ENCODE measurements around the gene IQCH.

The IQCH gene

DNA sequence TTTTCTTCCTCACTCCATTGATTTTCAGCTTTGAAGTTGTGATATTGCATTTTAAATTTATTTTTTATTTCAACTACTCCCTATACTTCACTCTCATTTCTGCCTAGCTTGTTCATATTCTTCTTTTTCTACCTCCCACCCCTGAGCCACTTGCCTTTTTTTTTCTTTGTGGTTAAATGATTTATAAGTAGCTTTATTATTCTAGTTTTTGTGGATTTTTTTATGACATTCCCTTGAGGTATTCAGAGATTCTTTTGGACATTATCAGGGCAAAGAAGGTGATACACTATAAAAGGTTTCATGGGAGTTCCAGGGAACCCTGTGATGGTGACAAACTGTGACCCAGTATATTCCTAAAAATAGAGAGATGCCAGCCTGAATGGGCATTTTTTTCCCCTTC lies 269.6 kb downstream of the IQCH start:
- Histone ChIP-seq H3K4me3 (ENCODE audit: low read length) (no peak overlapping the region), H3K36me3 (ENCODE audit: control insufficient read depth, insufficient read depth, low read length) (no peaks in the 10 kb centered on the region), H3K4me1 (ENCODE audit: control insufficient read depth, insufficient read depth, low read length) (no peaks in the 10 kb centered on the region; the same call in 1 of the 2 replicates), H3K9me3 (ENCODE audit: control insufficient read depth, insufficient read depth, low read length) (no peaks in the 10 kb centered on the region), H3K27me3 (ENCODE audit: control insufficient read depth, insufficient read depth, low read length) (no peaks in the 10 kb centered on the region; the same call in 1 of the 2 replicates), H3K27ac (ENCODE audit: low read length) (no peak overlapping the region)
- DNase-seq (ENCODE audit: low read depth, low spot score), result no peak

DNA sequence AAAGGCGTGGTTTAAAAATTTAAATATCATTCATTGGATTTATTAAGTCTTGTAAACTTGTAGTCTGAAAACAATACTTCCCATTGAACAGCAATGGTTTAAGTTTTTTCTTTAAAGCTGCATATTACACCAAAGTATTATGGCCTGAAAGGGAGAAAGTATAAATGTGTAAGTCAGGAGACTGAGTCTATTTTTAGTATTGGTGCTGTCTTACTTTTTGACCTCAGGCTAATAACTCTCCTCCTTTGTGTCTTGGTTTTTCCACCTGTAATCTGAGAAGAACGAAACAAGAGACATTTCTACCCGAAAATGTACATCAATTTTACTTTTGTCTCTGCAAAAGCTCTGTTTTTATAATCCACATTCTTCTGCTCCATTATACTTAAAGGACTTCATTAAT lies 273.9 kb downstream of the IQCH start:
- no peaks in the 10 kb centered on the region for H3K4me1 ChIP-seq (ENCODE audit: control insufficient read depth, insufficient read depth, low read length)
- no peak overlapping the region for H3K27ac ChIP-seq (ENCODE audit: low read length)
- H3K36me3 ChIP-seq (ENCODE audit: control insufficient read depth, insufficient read depth, low read length), result no peaks in the 10 kb centered on the region
- no peaks in the 10 kb centered on the region for H3K9me3 ChIP-seq (ENCODE audit: control insufficient read depth, insufficient read depth, low read length)
- no peaks in the 10 kb centered on the region for H3K27me3 ChIP-seq (ENCODE audit: control insufficient read depth, insufficient read depth, low read length)
- DNase-seq (ENCODE audit: low read depth, low spot score), result no peak
- no CpG with 5 or more reads among the region's 3 CpGs for WGBS (ENCODE audit: insufficient coverage, insufficient read length)
- H3K4me3 ChIP-seq (ENCODE audit: low read length), result no peak overlapping the region

DNA sequence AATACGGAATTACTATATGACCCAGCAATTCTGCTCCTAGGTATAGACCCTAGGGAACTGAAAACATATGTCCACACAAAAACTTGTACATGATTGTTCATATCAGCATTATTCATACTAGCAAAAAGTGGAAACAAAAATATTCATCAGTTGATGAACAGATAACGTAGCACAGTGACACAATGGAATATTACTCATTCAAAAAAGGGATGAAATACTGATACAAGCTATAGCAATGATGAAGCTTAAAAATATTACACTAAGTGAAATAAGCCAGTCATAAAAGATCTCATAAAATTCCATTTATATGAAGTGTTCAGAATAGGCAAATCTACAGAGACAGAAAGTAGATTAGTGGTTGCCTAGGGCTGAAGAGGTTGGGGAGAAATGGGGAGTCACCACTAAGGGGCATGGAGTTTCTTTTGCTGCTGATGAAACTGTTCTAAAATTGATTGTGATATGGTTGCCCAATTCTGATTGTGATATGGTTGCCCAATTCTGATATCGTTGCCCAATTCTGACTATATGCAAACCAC lies 276.9 kb downstream of the IQCH start:
- no peak overlapping the region for H3K27ac ChIP-seq (ENCODE audit: low read length)
- DNase-seq (ENCODE audit: low read depth, low spot score), result no peak

DNA sequence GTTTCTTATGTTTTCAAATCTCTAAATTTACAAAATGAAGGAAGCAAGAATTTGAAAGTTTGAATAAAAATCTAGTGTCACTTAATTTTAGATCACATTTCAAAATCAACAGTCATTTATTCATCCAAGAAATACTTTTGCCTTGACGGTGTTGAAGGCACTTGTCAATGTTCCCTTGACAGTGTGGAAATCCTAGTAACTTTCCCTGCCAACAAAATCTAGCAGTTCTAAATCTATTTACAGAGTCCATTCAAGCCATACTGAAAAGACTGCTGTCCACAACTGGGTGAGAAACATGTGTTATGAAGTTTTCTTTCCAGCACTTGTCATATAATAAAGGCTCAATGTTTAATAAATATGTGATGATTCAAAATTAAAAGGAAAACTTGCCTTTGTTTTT lies 279.3 kb downstream of the IQCH start:
- Histone ChIP-seq H3K9me3 (ENCODE audit: control insufficient read depth, insufficient read depth, low read length) (no peaks in the 10 kb centered on the region), H3K27me3 (ENCODE audit: control insufficient read depth, insufficient read depth, low read length) (no peaks in the 10 kb centered on the region), H3K4me1 (ENCODE audit: control insufficient read depth, insufficient read depth, low read length) (no peaks in the 10 kb centered on the region), H3K36me3 (ENCODE audit: control insufficient read depth, insufficient read depth, low read length) (no peaks in the 10 kb centered on the region), H3K4me3 (ENCODE audit: low read length) (no peak overlapping the region), H3K27ac (ENCODE audit: low read length) (no peak overlapping the region)
- no peak for DNase-seq (ENCODE audit: low read depth, low spot score)
- no CpG with 5 or more reads among the region's 1 CpG for WGBS (ENCODE audit: insufficient coverage, insufficient read length)

More for the DNA sequence above, 276.9 kb downstream of the IQCH start:
- Histone ChIP-seq H3K4me1 (ENCODE audit: control insufficient read depth, insufficient read depth, low read length) (no peaks in the 10 kb centered on the region), H3K27me3 (ENCODE audit: control insufficient read depth, insufficient read depth, low read length) (no peaks in the 10 kb centered on the region), H3K36me3 (ENCODE audit: control insufficient read depth, insufficient read depth, low read length) (no peaks in the 10 kb centered on the region), H3K4me3 (ENCODE audit: low read length) (no peak overlapping the region), H3K9me3 (ENCODE audit: control insufficient read depth, insufficient read depth, low read length) (no peaks in the 10 kb centered on the region)
- WGBS (ENCODE audit: insufficient coverage, insufficient read length), result no CpG with 5 or more reads among the region's 3 CpGs

DNA sequence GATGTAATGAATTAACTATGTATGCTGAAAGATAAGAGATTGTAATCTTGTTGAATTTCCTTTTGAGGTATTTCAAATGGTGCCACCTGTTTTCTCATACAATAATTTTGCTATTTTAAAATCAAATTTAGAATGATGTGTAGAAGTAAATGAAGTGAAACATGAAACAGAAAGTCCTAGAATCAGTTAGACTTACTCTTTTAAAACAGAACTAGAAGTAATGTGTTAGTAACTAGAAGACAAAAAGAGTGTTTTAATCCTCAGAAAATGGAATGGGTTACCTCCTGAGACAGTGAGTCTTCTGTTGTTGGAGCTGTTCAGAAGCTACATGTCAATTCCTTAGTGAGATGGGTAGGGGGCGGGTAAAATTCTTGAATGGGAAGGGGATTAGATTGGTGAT lies 279.8 kb downstream of the IQCH start:
- no peaks in the 10 kb centered on the region for H3K36me3 ChIP-seq (ENCODE audit: control insufficient read depth, insufficient read depth, low read length)
- no peaks in the 10 kb centered on the region for H3K9me3 ChIP-seq (ENCODE audit: control insufficient read depth, insufficient read depth, low read length)
- WGBS (ENCODE audit: insufficient coverage, insufficient read length), result no CpG with 5 or more reads among the region's 1 CpG
- DNase-seq (ENCODE audit: low read depth, low spot score), result no peak
- no peaks in the 10 kb centered on the region for H3K27me3 ChIP-seq (ENCODE audit: control insufficient read depth, insufficient read depth, low read length)
- no peaks in the 10 kb centered on the region for H3K4me1 ChIP-seq (ENCODE audit: control insufficient read depth, insufficient read depth, low read length)
- no peak overlapping the region for H3K27ac ChIP-seq (ENCODE audit: low read length)
- no peak overlapping the region for H3K4me3 ChIP-seq (ENCODE audit: low read length)

DNA sequence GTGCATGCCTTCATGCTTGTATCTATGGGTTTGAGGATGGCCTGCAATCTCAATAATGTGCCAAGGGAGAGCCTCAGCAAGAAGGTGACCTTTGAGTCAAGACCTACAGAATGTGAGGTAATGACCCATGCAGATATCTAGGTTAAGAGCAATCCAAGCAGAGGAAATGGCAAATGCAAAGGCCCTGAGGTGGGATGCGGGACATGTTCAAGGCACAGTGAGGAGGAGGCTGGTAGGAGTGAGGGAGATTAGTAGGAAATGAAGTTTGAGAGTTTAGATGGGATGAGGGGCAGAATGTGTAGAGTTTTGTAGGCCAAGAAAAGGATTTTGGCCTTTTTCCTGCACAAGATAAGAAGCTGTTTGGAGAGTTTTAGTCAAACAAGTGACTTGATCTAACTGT lies 283.2 kb downstream of the IQCH start:
- no CpG with 5 or more reads among the region's 1 CpG for WGBS (ENCODE audit: insufficient coverage, insufficient read length)
- H3K27ac ChIP-seq (ENCODE audit: low read length), result no peak overlapping the region
- H3K36me3 ChIP-seq (ENCODE audit: control insufficient read depth, insufficient read depth, low read length), result no peaks in the 10 kb centered on the region
- no peaks in the 10 kb centered on the region for H3K4me1 ChIP-seq (ENCODE audit: control insufficient read depth, insufficient read depth, low read length)
- no peak overlapping the region for H3K4me3 ChIP-seq (ENCODE audit: low read length)
- no peaks in the 10 kb centered on the region for H3K27me3 ChIP-seq (ENCODE audit: control insufficient read depth, insufficient read depth, low read length)
- no peak for DNase-seq (ENCODE audit: low read depth, low spot score)
- no peaks in the 10 kb centered on the region for H3K9me3 ChIP-seq (ENCODE audit: control insufficient read depth, insufficient read depth, low read length)

DNA sequence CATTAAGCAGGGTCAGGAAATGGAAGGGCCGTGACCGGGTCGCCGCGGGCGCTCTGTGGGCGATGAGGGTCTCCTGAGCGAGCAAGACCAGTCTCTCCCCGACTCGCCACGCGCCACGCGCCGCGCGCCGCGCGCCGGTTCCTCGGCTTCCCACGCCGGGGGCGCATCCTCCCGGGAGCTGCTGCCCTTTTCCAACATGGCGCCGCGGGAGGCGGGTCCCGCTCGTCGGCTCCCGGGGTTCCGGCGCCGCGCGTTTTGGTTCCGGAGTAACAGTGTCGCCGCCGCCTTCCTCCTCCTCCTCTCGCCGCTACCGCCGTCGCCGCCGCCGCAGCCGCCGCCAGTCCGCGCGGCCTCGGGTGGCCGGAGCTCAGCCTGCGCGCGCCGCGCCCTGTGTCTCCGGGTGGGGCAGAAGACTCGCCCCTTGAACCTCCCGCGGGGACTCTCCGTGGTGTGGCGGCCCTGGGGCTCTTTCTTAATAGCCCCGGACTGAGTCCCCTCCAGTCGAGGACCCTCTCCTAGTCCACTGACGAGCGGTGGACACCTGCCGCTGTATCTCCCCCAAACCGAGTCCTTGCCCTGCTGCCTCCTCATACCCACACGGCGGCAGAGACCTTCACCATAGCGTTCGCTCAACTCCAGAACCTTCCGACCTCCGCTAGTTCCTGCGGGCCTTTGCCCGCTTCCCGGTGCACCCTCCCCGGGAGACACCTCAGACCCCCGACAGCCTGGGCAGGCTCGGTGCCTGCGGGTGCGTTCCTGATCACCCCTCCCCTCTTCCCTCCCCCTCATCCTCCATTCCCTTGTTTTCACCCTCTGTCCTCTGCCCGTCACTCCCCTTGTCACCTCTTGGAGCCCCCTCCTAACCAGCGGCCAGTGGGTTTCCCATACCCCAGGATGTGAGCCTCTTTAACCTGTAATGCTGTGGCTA lies 288.1 kb downstream of the IQCH start, which contains the start of gene MAP2K5:
TSS of gene MAP2K5 (plus strand) at position 284 of the 928 bp plus-strand sequence. CDS start at position 917, 633 bp downstream.
- H3K4me3 ChIP-seq (ENCODE audit: low read length), result peak within 1 kb of the TSS; percentile 70
- H3K9me3 ChIP-seq (ENCODE audit: control insufficient read depth, insufficient read depth, low read length), result no peaks in the 10 kb centered on the region
- no peaks in the 10 kb centered on the region for H3K4me1 ChIP-seq (ENCODE audit: control insufficient read depth, insufficient read depth, low read length)
- H3K27ac ChIP-seq (ENCODE audit: low read length), result no peak within 1 kb of the TSS
- DNase-seq (ENCODE audit: low read depth, low spot score), result no peak
- H3K27me3 ChIP-seq (ENCODE audit: control insufficient read depth, insufficient read depth, low read length), result no peaks in the 10 kb centered on the region
- WGBS (ENCODE audit: insufficient coverage, insufficient read length), result no CpG with 5 or more reads among the region's 91 CpGs
- no peaks in the 10 kb centered on the region for H3K36me3 ChIP-seq (ENCODE audit: control insufficient read depth, insufficient read depth, low read length)

DNA sequence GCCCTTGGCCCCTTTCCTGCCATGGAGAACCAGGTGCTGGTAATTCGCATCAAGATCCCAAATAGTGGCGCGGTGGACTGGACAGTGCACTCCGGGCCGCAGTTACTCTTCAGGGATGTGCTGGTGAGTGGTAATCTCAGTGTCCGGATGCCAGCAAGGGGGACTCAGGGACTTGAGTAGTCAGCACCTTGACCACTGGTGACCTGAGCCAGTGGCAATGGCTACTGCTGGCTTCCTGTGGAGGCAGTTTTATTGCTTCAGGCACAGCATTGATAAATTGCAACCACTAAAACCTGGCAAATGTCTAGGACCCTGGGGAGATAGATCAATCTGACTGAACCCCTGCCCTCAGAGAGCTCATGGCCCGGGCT lies 288.7 kb downstream of the IQCH start:
- no peaks in the 10 kb centered on the region for H3K9me3 ChIP-seq (ENCODE audit: control insufficient read depth, insufficient read depth, low read length)

DNA sequence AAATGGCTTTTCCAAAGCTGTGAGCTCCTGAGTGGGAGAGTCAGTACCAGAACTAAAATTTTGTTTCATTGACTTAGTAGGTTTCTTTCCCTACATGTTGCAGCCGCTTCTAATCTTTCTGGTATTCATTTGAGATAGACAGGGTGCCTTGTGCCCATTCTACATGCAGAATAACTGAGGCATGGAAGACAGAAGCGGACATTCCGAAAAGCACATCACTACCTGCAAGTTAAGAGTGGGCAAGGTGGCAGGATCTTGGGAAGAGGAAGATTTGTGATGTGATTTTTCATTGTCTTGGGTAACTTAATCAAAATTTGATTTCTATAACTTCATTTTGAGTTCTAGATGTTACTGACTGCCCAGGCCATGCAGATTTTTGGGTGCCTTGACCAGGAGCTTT lies 289.9 kb downstream of the IQCH start:
- no CpG with 5 or more reads among the region's 3 CpGs for WGBS (ENCODE audit: insufficient coverage, insufficient read length)
- Histone ChIP-seq H3K4me3 (ENCODE audit: low read length) (no peak overlapping the region), H3K9me3 (ENCODE audit: control insufficient read depth, insufficient read depth, low read length) (no peaks in the 10 kb centered on the region), H3K4me1 (ENCODE audit: control insufficient read depth, insufficient read depth, low read length) (peaks cover 1% of the 10 kb centered on the region; the same call in 1 of the 2 replicates), H3K36me3 (ENCODE audit: control insufficient read depth, insufficient read depth, low read length) (no peaks in the 10 kb centered on the region), H3K27ac (ENCODE audit: low read length) (no peak overlapping the region), H3K27me3 (ENCODE audit: control insufficient read depth, insufficient read depth, low read length) (no peaks in the 10 kb centered on the region)
- DNase-seq (ENCODE audit: low read depth, low spot score), result no peak

More for the DNA sequence above, 288.7 kb downstream of the IQCH start:
- DNase-seq (ENCODE audit: low read depth, low spot score), result no peak
- Histone ChIP-seq H3K36me3 (ENCODE audit: control insufficient read depth, insufficient read depth, low read length) (no peaks in the 10 kb centered on the region), H3K27ac (ENCODE audit: low read length) (no peak overlapping the region), H3K4me1 (ENCODE audit: control insufficient read depth, insufficient read depth, low read length) (no peaks in the 10 kb centered on the region), H3K4me3 (ENCODE audit: low read length) (peak overlapping the region; percentile 70; the same call in 1 of the 2 replicates), H3K27me3 (ENCODE audit: control insufficient read depth, insufficient read depth, low read length) (no peaks in the 10 kb centered on the region)
- no CpG with 5 or more reads among the region's 7 CpGs for WGBS (ENCODE audit: insufficient coverage, insufficient read length)

DNA sequence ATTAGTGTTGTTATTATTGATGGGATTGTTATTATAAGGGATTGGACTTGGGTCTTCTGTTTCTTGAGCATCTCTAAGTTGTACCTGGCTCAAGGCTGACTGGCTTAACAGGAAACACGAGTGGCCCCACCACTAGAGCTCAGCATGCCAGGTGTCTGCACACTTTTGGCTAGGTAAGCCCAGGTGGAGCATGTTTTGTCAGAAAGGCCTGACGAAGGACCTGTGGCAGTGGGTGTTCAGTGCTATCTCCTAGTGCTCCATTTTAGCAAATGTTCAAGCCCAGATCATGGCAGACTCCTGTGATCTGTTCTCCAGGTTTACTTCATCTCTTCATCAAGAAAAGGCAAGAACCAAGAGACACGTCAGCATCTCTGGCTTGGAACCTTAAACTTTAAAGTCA lies 291.3 kb downstream of the IQCH start:
- Histone ChIP-seq H3K4me3 (ENCODE audit: low read length) (no peak overlapping the region), H3K27ac (ENCODE audit: low read length) (no peak overlapping the region), H3K4me1 (ENCODE audit: control insufficient read depth, insufficient read depth, low read length) (peaks cover 1% of the 10 kb centered on the region; the same call in 1 of the 2 replicates), H3K36me3 (ENCODE audit: control insufficient read depth, insufficient read depth, low read length) (no peaks in the 10 kb centered on the region), H3K27me3 (ENCODE audit: control insufficient read depth, insufficient read depth, low read length) (no peaks in the 10 kb centered on the region), H3K9me3 (ENCODE audit: control insufficient read depth, insufficient read depth, low read length) (no peaks in the 10 kb centered on the region)
- DNase-seq (ENCODE audit: low read depth, low spot score), result no peak
- no CpG with 5 or more reads among the region's 3 CpGs for WGBS (ENCODE audit: insufficient coverage, insufficient read length)

Data from iPS DF 6.9 (cell line).